Keratinocyte (primary cell): ENCODE data around the gene ERG. TPM values are rescaled to one million over a fixed set of nuclear protein-coding genes. Genes with fewer than 3 reads are reported as not detected.

Experiments used
- DNase-seq: peaks from one replicate; pipeline ENCODE4 v3.0.0-alpha.2; 2011; ENCODE audit warnings: low read depth, missing footprints, low spot score
- FAIRE-seq: peaks from 2 replicates; lab custom pipeline; 2011; peaks lifted over from hg19 to GRCh38; lab: Jason Lieb, UNC
- H2AFZ ChIP-seq: 2 replicates; pipeline ENCODE4 v1.6.0; 2012; ENCODE audit warnings: low read length, control low read depth, inconsistent platforms; ENCODE audit not compliant: control insufficient read depth
- H3K27ac ChIP-seq: 2 replicates; pipeline ENCODE4 v1.5.1; 2011; ENCODE audit warnings: low read length; ENCODE audit not compliant: control insufficient read depth, insufficient read depth
- H3K27me3 ChIP-seq: 3 replicates; pipeline ENCODE4 v1.6.0; 2011; ENCODE audit warnings: low read length; ENCODE audit not compliant: control insufficient read depth, insufficient read depth; ENCODE audit errors: extremely low read depth
- H3K36me3 ChIP-seq, 2 experiments: 2 replicates in 1 of 2; 3 replicates in 1 of 2; pipeline ENCODE4 v1.5.1; 2011; ENCODE audit warnings: low read length in 2 of 2, mild to moderate bottlenecking in 1 of 2; ENCODE audit not compliant: control insufficient read depth in 2 of 2, insufficient read depth in 2 of 2; ENCODE audit errors: extremely low read depth in 1 of 2
- H3K4me1 ChIP-seq: 3 replicates; pipeline ENCODE4 v1.5.1; 2011; ENCODE audit warnings: low read length; ENCODE audit not compliant: control insufficient read depth, insufficient read depth; ENCODE audit errors: extremely low read depth
- H3K4me2 ChIP-seq: 3 replicates; pipeline ENCODE4 v1.6.0; 2011; ENCODE audit warnings: low read depth, low read length; ENCODE audit not compliant: control insufficient read depth, insufficient read depth; ENCODE audit errors: extremely low read depth
- H3K4me3 ChIP-seq, 3 experiments: fragments of 200-600 bp in 1 of 3; sonication (generic) in 1 of 3; 2 replicates in 2 of 3; 3 replicates in 1 of 3; pipeline ENCODE4 v1.5.1; 2011 to 2016; ENCODE audit warnings: low read length in 3 of 3, mild to moderate bottlenecking in 3 of 3, control low read depth in 2 of 3, inconsistent platforms in 1 of 3, low read depth in 1 of 3, mixed read lengths in 1 of 3, mixed run types in 1 of 3, moderate library complexity in 1 of 3; ENCODE audit not compliant: control insufficient read depth in 2 of 3, insufficient read depth in 2 of 3; ENCODE audit errors: extremely low read depth in 1 of 3
- H3K79me2 ChIP-seq: 2 replicates; pipeline ENCODE4 v1.6.0; 2012; ENCODE audit warnings: low read length; ENCODE audit not compliant: control insufficient read depth, insufficient read depth
- H3K9ac ChIP-seq: 3 replicates; pipeline ENCODE4 v1.6.0; 2011; ENCODE audit warnings: low read length; ENCODE audit not compliant: control insufficient read depth, insufficient read depth; ENCODE audit errors: extremely low read depth
- H3K9me1 ChIP-seq: 3 replicates; pipeline ENCODE4 v1.6.0; 2011; ENCODE audit warnings: low read length; ENCODE audit not compliant: control insufficient read depth, insufficient read depth; ENCODE audit errors: extremely low read depth
- H3K9me3 ChIP-seq: 2 replicates; pipeline ENCODE4 v1.5.1; 2012; ENCODE audit warnings: low read depth, low read length; ENCODE audit not compliant: control insufficient read depth
- H4K20me1 ChIP-seq: 3 replicates; pipeline ENCODE4 v1.6.0; 2011; ENCODE audit warnings: low read length; ENCODE audit not compliant: control insufficient read depth, insufficient read depth; ENCODE audit errors: extremely low read depth
- CTCF ChIP-seq, 3 experiments: IDR thresholded peaks in 1 of 3; conservative IDR thresholded peaks in 1 of 3; optimal IDR thresholded peaks in 1 of 3; 2 replicates in 2 of 3; 3 replicates in 1 of 3; pipeline versions ENCODE3 to v1.5.1; 2011; ENCODE audit warnings: low read length in 3 of 3, mild to moderate bottlenecking in 3 of 3, moderate library complexity in 2 of 3, control low read depth in 1 of 3, inconsistent platforms in 1 of 3; ENCODE audit not compliant: insufficient read depth in 2 of 3; ENCODE audit errors: extremely low read depth in 1 of 3
- EZH2 ChIP-seq: IDR thresholded peaks from one replicate; pipeline ENCODE4 v1.6.1; 2012; ENCODE audit warnings: inconsistent platforms, mild to moderate bottlenecking, low read length, moderate library complexity
- dilution Hi-C: fragments of 300-500 bp; cut with MboI; formaldehyde crosslinking; loops from one replicate; pipeline ENCODE4 v1.7.0; 2020; ENCODE audit warnings: low sequenced_read_pairs; ENCODE audit not compliant: extremely low pct_ligation_motif_present
- polyA plus RNA-seq, 5 experiments: library from polyadenylated mRNA; depleted of rRNA in 3 of 5; stranded (reverse) in 3 of 5; stranded (forward) in 1 of 5; unstranded in 1 of 5; fragments of >200 nt; gene quantifications; 1 replicate in 1 of 5; 2 replicates in 3 of 5; 3 replicates in 1 of 5; pipeline versions ENCODE4 v1.2.1 to v1.2.3, GENCODE V29; 2011 to 2012; ENCODE audit warnings: missing spikeins in 2 of 5, low read depth in 1 of 5, low replicate concordance in 1 of 5

The ERG gene
- polyA plus RNA-seq, 1 donor (not counting 4 experiments of a cell fraction or from before 2014, with no cell fraction given), result 0.08 TPM

- Histone ChIP-seq H3K9me1 (no peaks in the 10 kb centered on the region), H4K20me1 (no peaks in the 10 kb centered on the region), H3K9me3 (no peaks in the 10 kb centered on the region), H3K4me1 (peaks cover 9% of the 10 kb centered on the region), H3K4me3 (no peak overlapping the region), H3K4me2 (no peak overlapping the region), H3K27ac (no peak overlapping the region), H3K9ac (no peak overlapping the region), H2AFZ (no peak overlapping the region), H3K79me2 (no peaks in the 10 kb centered on the region), H3K27me3 (no peaks in the 10 kb centered on the region), H3K36me3 (no peaks in the 10 kb centered on the region)
- dilution Hi-C loops, result no loop called here
- no peak for DNase-seq
- FAIRE-seq, result no peak
- TF ChIP-seq EZH2 (no peak), CTCF (optimal IDR thresholded peaks at IDR 0.05 in 1 of 3, IDR thresholded peaks at IDR 0.05 in 1 of 3, conservative IDR thresholded peaks at IDR 0.05 in 1 of 3; ENCODE audit: extremely low read depth in 1 of 3, insufficient read depth in 2 of 3, low read length in 3 of 3) (no peak)
Measured at GRCh38 chr21:38436341-38436740, 61.9 kb downstream of the ERG start.

GRCh38 chr21:38434913-38435533 lies 63.3 kb downstream of the ERG start:
- DNase-seq (no peak), FAIRE-seq (peak; percentile 26)
- no peaks in the 10 kb centered on the region for H3K79me2 ChIP-seq
- peak overlapping the region; percentile 76 for H2AFZ ChIP-seq
- no peaks in the 10 kb centered on the region for H3K9me1 ChIP-seq
- peaks cover 2% of the 10 kb centered on the region for H3K4me1 ChIP-seq
- H3K27ac ChIP-seq, result no peak overlapping the region
- H3K27me3 ChIP-seq, result no peaks in the 10 kb centered on the region
- H3K9ac ChIP-seq, result peak overlapping the region; percentile 34
- dilution Hi-C loops, result no loop called here
- TF ChIP-seq EZH2, result no peak
- no peak for TF ChIP-seq CTCF (optimal IDR thresholded peaks at IDR 0.05 in 1 of 3, IDR thresholded peaks at IDR 0.05 in 1 of 3, conservative IDR thresholded peaks at IDR 0.05 in 1 of 3; ENCODE audit: extremely low read depth in 1 of 3, insufficient read depth in 2 of 3, low read length in 3 of 3)
- no peaks in the 10 kb centered on the region for H3K9me3 ChIP-seq
- H3K4me2 ChIP-seq, result peak overlapping the region; percentile 68
- H3K36me3 ChIP-seq, result no peaks in the 10 kb centered on the region
- peak overlapping the region in 1 of 3 experiments; percentile 37 for H3K4me3 ChIP-seq
- no peaks in the 10 kb centered on the region for H4K20me1 ChIP-seq
